Measurements from ENCODE around the gene UPK1A.

Gene UPK1A

GRCh38 chr19:35643255-35644205 lies 22.8 kb upstream of the UPK1A start:
- TF ChIP-seq CTCF (IDR thresholded peaks at IDR 0.05; ENCODE audit: low read depth, low read length): no peak
- H3K9me3 ChIP-seq: no peaks in the 10 kb centered on the region
- peak; percentile 90 for DNase-seq
- H3K36me3 ChIP-seq: no peaks in the 10 kb centered on the region
- H3K27me3 ChIP-seq: no peaks in the 10 kb centered on the region
- H3K4me3 ChIP-seq (ENCODE audit: low read depth, low read length): peak overlapping the region; percentile 51
- peaks cover 7% of the 10 kb centered on the region; the same call in 1 of the 2 replicates for H3K4me1 ChIP-seq

- peak; percentile 98 for DNase-seq
- H3K4me3 ChIP-seq (ENCODE audit: low read depth, low read length): peak overlapping the region; percentile 51
- TF ChIP-seq CTCF (IDR thresholded peaks at IDR 0.05; ENCODE audit: low read depth, low read length): no peak
- H3K4me1 ChIP-seq: peaks cover 7% of the 10 kb centered on the region; the same call in 1 of the 2 replicates
- no peaks in the 10 kb centered on the region for H3K27me3 ChIP-seq
- no peaks in the 10 kb centered on the region for H3K9me3 ChIP-seq
- no peaks in the 10 kb centered on the region for H3K36me3 ChIP-seq
Measured at GRCh38 chr19:35644206-35644986, 21.9 kb upstream of the UPK1A start.

- H3K4me1 ChIP-seq: peaks cover 7% of the 10 kb centered on the region; the same call in 1 of the 2 replicates
- H3K4me3 ChIP-seq (ENCODE audit: low read depth, low read length): peak overlapping the region; percentile 51
- DNase-seq: peak; percentile 83
- TF ChIP-seq CTCF (IDR thresholded peaks at IDR 0.05; ENCODE audit: low read depth, low read length): no peak
- peaks cover 2% of the 10 kb centered on the region; the same call in 1 of the 2 replicates for H3K36me3 ChIP-seq
- no peaks in the 10 kb centered on the region for H3K9me3 ChIP-seq
- no peaks in the 10 kb centered on the region for H3K27me3 ChIP-seq
Measured at GRCh38 chr19:35644987-35645679, 21.2 kb upstream of the UPK1A start.

GRCh38 chr19:35645680-35646511 lies 20.4 kb upstream of the UPK1A start:
- Histone ChIP-seq H3K4me1 (peaks cover 7% of the 10 kb centered on the region; the same call in 1 of the 2 replicates), H3K27me3 (no peaks in the 10 kb centered on the region), H3K4me3 (ENCODE audit: low read depth, low read length) (no peak overlapping the region), H3K36me3 (peaks cover 8% of the 10 kb centered on the region), H3K9me3 (no peaks in the 10 kb centered on the region)
- no peak for DNase-seq
- TF ChIP-seq CTCF (IDR thresholded peaks at IDR 0.05; ENCODE audit: low read depth, low read length): no peak

Data from BE2C (cell line).